SU-DHL-6 (cell line): ENCODE measurements around the gene ZNF525.
A peak's percentile ranks its signal among the peaks of the same experiment; 100 is the strongest.
"Not testable (repeated sequence)": the region's sequence is repeated elsewhere in the genome, so short reads cannot be mapped to it uniquely, and the experiment has no call there.

Source experiments
- H2AFZ ChIP-seq: fragments of 200-600 bp; sonication (generic); 2 replicates; pipeline ENCODE4 v1.6.1; 2014; ENCODE audit warnings: low read depth, mild to moderate bottlenecking, moderate library complexity, mixed read lengths, antibody characterized with exemption, low read length; ENCODE audit not compliant: severe bottlenecking
- H3F3A ChIP-seq: fragments of 200-600 bp; shearing (Covaris generic); 2 replicates; pipeline ENCODE4 v1.6.0; 2016; ENCODE audit warnings: antibody characterized with exemption, mild to moderate bottlenecking; ENCODE audit not compliant: insufficient read depth
- H3K27ac ChIP-seq: fragments of 200-600 bp; sonication (generic); 2 replicates; pipeline ENCODE4 v1.5.1; 2016; ENCODE audit warnings: low read depth, mild to moderate bottlenecking, low read length, moderate library complexity, mixed read lengths
- H3K27me3 ChIP-seq: fragments of 200-600 bp; sonication (generic), shearing (Covaris generic); 2 replicates; pipeline ENCODE4 v1.6.0; 2014; ENCODE audit warnings: mild to moderate bottlenecking, low read length
- H3K36me3 ChIP-seq: fragments of 200-600 bp; sonication (generic); 2 replicates; pipeline ENCODE4 v1.6.1; 2014; ENCODE audit warnings: mild to moderate bottlenecking, low read length, mixed read lengths
- H3K4me2 ChIP-seq: fragments of 300-600, 200-600 bp; shearing (Covaris generic), sonication (generic); 2 replicates; pipeline ENCODE4 v1.6.0; 2014; ENCODE audit warnings: low read length, low read depth, mild to moderate bottlenecking; ENCODE audit not compliant: poor library complexity, severe bottlenecking
- H3K4me3 ChIP-seq: fragments of 200-600 bp; sonication (generic); 2 replicates; pipeline ENCODE4 v1.5.1; 2014; ENCODE audit warnings: antibody characterized with exemption, low read length, mild to moderate bottlenecking, mixed read lengths; ENCODE audit not compliant: insufficient read depth, poor library complexity, severe bottlenecking
- H3K79me2 ChIP-seq: fragments of 200-600 bp; sonication (generic); 2 replicates; pipeline ENCODE4 v1.6.1; 2014; ENCODE audit warnings: mild to moderate bottlenecking, low read length, moderate library complexity; ENCODE audit not compliant: insufficient read depth
- H3K9ac ChIP-seq: fragments of 200-600 bp; sonication (generic); 2 replicates; pipeline ENCODE4 v1.7.0; 2014; ENCODE audit warnings: mild to moderate bottlenecking, low read length
- H3K9me2 ChIP-seq: fragments of 200-600 bp; sonication (generic); replicated peaks from 2 replicates; pipeline ENCODE4 v1.6.1; 2014; ENCODE audit warnings: low read length; ENCODE audit not compliant: insufficient read depth
- H3K9me3 ChIP-seq: fragments of 200-600 bp; sonication (generic); 2 replicates; pipeline ENCODE4 v1.6.1; 2014; ENCODE audit warnings: low read length, mixed read lengths; ENCODE audit not compliant: insufficient read depth
- H4K20me1 ChIP-seq: fragments of 200-600 bp; sonication (generic); 2 replicates; pipeline ENCODE4 v1.6.1; 2014; ENCODE audit warnings: low read depth, mild to moderate bottlenecking, antibody characterized with exemption, low read length, moderate library complexity, mixed read lengths
- EZH2phosphoT487 ChIP-seq: fragments of 200-600 bp; sonication (generic), shearing (Covaris generic); conservative IDR thresholded peaks from 2 replicates; pipeline ENCODE4 v1.6.1; 2018; ENCODE audit warnings: mild to moderate bottlenecking, antibody characterized with exemption, low read length, moderate library complexity, mixed read lengths
- TF ChIP-seq, protein P1 (sequence below): fragments of 200-600 bp; sonication (generic); IDR thresholded peaks from one replicate; pipeline ENCODE4 v1.5.1; 2017; ENCODE audit warnings: antibody characterized with exemption, mild to moderate bottlenecking, low read length, moderate library complexity; ENCODE audit not compliant: insufficient read depth, poor library complexity, severe bottlenecking

The ZNF525 gene

DNA sequence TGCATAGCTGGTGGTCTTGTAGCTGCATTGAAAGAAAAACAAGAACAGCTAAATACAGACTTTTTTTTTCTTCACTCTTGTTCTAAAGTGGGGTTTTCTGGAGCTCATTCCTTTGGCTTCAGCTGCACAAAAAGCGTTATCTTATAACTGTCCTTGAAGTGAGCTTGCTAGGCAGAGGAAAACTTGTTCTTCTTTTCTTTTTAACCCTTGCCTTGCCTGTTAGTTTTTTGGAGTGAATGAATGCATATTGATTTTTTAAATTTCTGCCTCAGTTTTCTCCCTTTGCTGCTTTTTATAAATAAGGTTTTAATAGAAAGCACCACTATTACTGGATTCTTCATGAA is 31.0 kb downstream of the ZNF525 start:
- Histone ChIP-seq H3K9ac (peak overlapping the region; percentile 83; the same call in 1 of the 2 replicates), H3K9me2 (no peaks in the 10 kb centered on the region), H3K4me2 (peak overlapping the region; percentile 90)

DNA sequence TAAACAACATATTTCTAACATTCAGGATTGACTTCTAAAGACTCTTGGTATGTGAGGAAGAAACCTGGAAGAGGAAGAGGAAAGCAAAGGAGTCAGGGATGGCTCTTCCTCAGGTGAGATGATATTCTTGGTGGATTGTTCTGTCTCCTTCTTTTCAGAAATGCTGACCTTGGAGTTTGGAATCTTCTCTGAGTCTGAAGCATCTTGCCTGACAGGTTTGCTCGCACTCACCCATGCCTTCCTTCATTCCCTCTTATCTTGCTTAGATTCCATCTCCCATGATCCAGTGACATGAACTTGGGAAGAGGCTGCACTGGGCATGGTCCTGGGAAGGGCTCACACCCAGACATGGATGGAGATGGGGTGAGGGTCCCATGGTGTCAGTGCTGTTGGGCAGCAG is 32.4 kb downstream of the ZNF525 start:
- not testable (repeated sequence) for H3K27ac ChIP-seq, H3K9me3 ChIP-seq, H2AFZ ChIP-seq, H3K4me3 ChIP-seq, H3F3A ChIP-seq, H3K4me2 ChIP-seq, H3K9me2 ChIP-seq, H4K20me1 ChIP-seq, H3K27me3 ChIP-seq, H3K9ac ChIP-seq
- Histone ChIP-seq H3K79me2 (peaks cover 20% of the 10 kb centered on the region; the same call in 1 of the 2 replicates), H3K36me3 (peaks cover 24% of the 10 kb centered on the region)

More for the DNA sequence above, 31.0 kb downstream of the ZNF525 start:
- Histone ChIP-seq H3F3A (no peaks in the 10 kb centered on the region), H3K36me3 (peaks cover 21% of the 10 kb centered on the region), H3K4me3 (peak overlapping the region; percentile 73), H3K27me3 (no peaks in the 10 kb centered on the region), H2AFZ (no peak overlapping the region), H3K79me2 (peaks cover 20% of the 10 kb centered on the region; the same call in 1 of the 2 replicates), H3K27ac (no peak overlapping the region), H3K9me3 (no peaks in the 10 kb centered on the region), H4K20me1 (no peaks in the 10 kb centered on the region)
- TF ChIP-seq, protein P1, sequence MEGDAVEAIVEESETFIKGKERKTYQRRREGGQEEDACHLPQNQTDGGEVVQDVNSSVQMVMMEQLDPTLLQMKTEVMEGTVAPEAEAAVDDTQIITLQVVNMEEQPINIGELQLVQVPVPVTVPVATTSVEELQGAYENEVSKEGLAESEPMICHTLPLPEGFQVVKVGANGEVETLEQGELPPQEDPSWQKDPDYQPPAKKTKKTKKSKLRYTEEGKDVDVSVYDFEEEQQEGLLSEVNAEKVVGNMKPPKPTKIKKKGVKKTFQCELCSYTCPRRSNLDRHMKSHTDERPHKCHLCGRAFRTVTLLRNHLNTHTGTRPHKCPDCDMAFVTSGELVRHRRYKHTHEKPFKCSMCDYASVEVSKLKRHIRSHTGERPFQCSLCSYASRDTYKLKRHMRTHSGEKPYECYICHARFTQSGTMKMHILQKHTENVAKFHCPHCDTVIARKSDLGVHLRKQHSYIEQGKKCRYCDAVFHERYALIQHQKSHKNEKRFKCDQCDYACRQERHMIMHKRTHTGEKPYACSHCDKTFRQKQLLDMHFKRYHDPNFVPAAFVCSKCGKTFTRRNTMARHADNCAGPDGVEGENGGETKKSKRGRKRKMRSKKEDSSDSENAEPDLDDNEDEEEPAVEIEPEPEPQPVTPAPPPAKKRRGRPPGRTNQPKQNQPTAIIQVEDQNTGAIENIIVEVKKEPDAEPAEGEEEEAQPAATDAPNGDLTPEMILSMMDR, result no peak
- no peak for TF ChIP-seq EZH2phosphoT487

DNA sequence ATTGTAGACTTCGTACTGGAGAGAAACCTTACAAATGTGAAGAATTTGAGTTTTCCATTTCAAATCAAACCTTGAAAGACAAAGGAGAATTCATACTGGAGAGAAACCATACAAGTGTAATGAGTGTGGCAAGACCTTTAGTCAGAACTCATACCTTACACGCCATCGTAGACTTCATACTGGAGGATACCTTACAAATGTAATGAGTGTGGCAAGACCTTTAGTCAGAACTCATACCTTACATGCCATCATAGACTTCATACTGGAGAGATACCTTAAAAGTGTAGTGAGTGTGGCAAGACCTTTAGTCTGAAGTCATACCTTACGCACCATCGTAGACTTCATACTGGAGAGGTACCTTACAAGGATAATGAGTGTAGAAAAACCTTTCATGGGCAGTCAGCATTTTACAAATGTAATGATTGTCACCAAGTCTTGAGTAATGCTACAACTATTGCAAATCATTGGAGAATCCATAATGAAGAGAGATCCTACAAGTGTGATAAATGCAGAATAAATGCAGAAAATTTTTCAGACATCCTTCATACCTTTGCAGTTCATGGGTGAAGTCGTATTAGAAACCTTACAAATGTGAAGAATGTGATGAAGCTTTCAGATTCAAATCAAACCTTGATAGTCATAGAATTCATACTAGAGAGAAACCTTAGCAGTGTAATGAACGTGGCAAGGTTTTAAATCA is 44.1 kb downstream of the ZNF525 start:
- TF ChIP-seq, protein P1, result no peak
- TF ChIP-seq EZH2phosphoT487, result no peak
- Histone ChIP-seq H3K36me3 (peaks cover 40% of the 10 kb centered on the region), H3K4me3 (no peak overlapping the region), H3K27me3 (no peaks in the 10 kb centered on the region), H3K4me2 (no peak overlapping the region), H3K79me2 (no peaks in the 10 kb centered on the region), H4K20me1 (no peaks in the 10 kb centered on the region), H3K9me2 (no peaks in the 10 kb centered on the region), H3K9me3 (peaks cover 36% of the 10 kb centered on the region; the same call in 1 of the 2 replicates), H3K27ac (no peak overlapping the region), H3K9ac (no peak overlapping the region), H3F3A (no peaks in the 10 kb centered on the region), H2AFZ (no peak overlapping the region)

DNA sequence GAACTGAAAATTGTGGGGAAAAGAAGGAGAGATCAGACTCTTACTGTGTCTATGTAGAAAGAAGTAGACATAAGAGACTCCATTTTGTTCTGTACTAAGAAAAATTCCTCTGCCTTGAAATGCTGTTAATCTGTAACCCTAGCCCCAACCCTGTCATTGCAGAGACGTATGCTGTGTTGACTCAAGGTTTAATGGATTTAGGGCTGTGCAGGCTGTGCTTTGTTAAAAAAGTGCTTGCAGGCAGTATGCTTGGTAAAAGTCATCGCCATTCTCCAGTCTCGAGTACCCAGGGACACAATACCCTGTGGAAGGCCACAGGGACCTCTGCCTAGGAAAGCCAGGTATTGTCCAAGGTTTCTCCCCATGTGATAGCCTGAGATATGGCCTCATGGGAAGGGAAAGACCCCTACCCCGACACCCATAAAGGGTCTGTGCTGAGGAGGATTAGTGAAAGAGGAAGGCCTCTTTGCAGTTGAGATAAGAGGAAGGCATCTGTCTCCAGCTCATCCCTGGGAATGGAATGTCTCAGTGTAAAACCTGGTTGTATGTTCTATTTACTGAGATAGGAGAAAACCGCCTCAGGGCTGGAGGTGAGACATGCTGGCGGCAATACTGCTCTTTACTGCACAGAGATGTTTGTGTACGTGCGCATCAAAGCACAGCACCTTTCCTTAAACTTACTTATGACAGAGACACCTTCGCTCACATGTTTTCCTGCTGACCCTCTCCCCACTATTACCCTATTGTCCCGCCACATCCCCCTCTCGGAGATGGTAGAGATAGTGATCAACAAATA is 55.2 kb downstream of the ZNF525 start:
- not testable (repeated sequence) for H4K20me1 ChIP-seq, H3K4me2 ChIP-seq, H3K27me3 ChIP-seq, H3K36me3 ChIP-seq, H3K9me2 ChIP-seq, H3K9me3 ChIP-seq, H3K27ac ChIP-seq, H3F3A ChIP-seq, H3K4me3 ChIP-seq, H2AFZ ChIP-seq, H3K79me2 ChIP-seq, H3K9ac ChIP-seq
